Measurements from ENCODE around the gene PHLDB1. TPM values are rescaled to one million over a fixed set of nuclear protein-coding genes. Genes with fewer than 3 reads are reported as not detected.
A peak's percentile ranks its signal among the peaks of the same experiment; 100 is the strongest.
"Not testable (repeated sequence)": the region's sequence is repeated elsewhere in the genome, so short reads cannot be mapped to it uniquely, and the experiment has no call there.

Gene PHLDB1
- total RNA-seq, 1 donor from 2014 or later, result 70.3 TPM

DNA sequence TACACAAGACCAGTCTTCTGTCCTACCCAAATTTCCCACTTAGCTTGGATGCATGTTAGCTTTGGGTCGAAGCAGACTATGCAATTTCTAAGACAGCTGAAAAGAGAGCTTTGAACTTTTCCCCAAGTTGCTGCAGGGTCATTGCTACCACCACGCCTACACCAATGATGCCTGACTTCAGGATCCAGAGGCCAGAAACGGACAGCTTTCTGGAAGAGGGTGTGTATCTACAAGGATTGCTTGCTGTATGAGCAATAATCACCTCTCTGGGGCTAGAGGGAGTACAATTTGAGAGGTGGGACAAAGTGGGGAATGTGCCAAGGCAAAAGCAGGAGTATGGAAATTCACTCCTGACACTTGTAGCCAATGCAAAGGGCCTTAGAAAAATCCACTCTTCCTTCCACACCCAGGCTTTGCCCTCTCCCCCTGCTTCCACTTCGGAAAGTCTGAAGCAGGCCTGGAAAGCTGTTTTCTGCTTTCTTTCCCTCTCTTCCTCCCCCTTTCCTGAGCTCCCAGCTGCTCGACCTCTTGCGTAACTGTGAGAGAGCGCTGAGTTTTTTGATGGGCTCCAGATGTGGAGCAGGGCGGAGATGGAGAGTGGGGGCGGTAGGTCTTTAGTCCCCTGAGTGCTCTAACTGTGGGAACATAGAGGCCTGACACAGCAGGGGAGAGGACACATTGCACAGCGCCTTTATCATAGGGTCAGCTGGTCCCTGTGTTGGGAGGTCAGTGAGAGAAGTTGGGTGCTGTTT lies 2.1 kb upstream of the PHLDB1 start:
- DNase-seq (ENCODE audit: low spot score), result peak; percentile 99

DNA sequence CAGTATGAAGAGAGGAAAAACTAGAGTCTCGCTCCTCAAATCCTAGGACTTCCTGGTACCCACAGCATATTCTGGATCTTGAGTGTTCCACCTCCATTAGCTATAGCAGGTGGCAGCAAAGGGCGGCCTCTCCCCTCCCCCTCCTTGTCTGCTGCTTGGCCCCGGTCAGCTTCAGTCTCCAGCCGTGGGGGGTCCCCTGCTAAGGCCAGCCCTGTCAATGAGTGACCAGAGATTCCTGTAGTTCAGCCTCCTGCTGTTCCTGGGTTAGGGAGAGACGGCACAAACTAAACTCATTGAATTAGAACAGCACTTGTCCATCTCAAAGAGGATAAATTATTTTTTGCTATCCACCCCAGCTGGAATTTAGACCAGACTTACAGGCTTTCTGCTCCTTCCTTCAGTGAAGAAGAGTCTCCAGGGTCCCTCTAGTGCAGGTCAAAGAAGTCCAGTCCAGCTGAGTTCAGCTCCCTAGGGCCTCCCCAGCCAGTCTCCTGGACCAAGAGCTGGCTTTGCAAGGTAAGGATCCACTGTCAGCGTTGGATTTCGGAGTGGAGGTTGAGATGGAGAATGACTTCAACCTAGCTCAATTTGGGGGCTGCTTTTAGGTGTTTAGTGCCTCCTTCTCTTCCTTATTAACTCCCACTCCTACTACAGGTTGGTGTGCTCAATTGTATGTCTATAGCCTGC lies 1.1 kb upstream of the PHLDB1 start:
- peak; percentile 22 for DNase-seq (ENCODE audit: low spot score)

DNA sequence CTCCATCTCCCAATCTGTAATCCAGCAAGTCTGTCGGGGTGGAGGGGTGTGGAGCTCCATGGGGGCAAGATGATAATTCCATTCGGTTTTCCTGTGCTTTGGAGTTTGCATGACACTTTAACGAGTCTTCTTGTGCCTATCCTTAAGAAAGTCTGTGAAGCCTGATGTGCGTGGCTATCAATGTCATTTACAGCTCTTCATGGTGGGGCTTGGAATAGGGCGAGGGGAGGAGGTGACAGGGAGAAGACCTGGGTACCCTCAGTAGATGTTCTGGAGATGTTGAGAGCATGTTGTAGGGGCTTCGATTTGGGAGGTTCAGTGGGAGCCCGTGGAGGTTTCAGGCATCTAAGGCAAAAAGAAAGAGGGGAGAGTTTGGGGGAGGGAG lies 579 bp upstream of the PHLDB1 start:
- DNase-seq (ENCODE audit: low spot score), result no peak

DNA sequence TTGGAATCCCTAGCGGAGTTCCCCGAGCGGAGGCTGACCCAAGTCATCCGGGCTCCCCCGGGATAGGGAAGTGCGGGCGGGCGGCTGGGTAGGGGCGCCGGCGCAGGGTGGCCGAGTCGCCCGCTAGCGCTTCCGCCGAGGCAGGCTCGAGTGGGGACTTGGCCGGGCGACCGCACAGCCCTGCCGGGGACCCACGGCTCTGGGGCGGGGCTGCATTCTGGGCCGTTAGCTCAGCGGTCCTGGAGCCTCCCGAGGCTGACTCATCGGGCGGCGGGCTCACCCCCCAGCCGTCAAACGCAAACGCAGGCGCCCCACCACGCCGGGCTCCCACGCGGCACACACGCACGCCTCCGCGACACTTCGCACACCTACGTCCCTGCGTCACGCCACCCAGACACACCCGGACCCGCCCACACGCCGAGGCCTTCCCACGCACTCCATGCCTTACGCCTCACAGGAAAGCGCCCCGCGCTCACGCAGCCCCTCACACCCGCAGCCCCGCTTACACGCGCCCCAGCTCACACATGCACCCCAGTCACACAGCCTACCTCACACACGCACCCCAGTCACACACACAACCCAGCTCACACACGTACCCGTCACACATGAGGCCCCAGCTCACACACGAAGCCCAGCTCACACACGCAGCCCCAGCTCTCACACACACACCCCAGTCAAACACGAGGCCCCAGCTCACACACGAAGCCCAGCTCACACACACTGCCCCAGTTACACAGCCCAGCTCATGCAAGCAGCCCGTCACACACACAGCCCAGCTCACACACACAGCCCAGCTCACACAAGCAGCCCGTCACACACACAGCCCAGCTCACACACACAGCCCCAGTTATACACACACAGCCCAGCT lies 1.2 kb downstream of the PHLDB1 start:
- DNase-seq (ENCODE audit: low spot score), result peak; percentile 83

DNA sequence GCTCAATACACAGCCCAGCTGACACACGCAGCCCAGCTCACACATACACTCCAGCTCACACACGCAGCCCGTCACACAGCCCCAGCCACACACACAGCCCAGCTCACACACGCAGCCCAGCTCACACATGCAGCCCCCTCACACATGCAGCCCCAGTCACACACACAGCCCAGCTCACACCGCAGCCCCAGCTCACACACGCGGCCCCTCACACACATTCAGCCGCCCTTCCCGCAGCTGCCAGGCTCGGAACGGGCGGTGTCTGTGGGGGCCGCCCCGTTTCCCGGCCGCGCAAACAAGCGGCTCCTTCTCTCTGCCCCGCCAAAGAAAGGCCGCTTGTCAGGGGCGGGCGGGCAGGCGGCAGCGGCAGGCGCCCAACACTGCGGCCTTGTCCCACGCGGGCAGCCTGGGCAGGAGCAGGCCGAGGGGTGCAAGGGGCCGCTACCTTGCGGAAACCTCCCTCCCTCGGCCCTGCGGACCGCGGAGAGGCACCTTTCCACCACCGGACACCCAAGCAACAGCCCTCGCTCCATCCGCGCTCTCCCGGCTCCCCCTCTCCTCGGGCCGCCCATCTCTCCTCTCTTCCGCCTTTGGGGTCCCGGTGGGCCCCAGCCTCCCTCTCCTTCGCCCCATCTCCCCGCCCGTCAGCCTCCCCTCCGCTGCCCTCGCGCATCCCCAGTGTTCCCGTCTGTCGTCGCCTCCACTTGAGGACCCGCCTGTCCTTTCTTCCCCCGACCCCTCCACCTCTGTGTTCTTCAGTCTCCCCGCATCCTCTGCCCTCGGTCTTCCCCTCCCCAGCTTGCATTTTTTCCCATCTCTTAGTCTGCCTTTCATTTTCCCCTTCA lies 2.2 kb downstream of the PHLDB1 start:
- DNase-seq (ENCODE audit: low spot score), result peak; percentile 50

DNA sequence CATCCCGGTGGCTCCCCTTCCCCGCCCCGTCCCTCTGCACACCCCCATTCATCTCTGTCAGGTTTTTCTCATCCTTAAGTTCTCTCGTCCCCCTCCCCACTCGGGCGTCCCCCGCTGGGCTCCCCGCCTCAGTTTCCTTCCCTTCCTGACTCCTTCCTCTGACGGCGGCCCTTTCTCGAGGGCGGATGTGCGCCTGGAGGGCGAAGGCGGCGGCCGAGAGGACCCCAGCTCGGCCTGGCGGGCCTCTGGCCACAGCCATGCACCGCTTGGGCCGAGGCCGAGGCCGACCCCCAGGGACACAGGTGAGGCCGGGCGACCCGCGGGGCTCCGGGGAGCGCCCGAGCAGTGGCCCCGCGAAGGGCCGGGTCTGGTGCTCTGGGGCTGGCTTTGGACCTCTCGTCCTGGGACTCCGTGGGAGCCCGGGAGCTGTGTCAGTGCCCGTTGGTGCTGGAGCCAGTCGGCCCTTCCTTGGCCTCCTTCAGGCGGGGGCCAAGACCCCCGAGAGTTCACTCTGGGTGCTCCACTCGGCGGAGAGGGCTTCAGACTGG lies 2.9 kb downstream of the PHLDB1 start:
- no peak for DNase-seq (ENCODE audit: low spot score)

DNA sequence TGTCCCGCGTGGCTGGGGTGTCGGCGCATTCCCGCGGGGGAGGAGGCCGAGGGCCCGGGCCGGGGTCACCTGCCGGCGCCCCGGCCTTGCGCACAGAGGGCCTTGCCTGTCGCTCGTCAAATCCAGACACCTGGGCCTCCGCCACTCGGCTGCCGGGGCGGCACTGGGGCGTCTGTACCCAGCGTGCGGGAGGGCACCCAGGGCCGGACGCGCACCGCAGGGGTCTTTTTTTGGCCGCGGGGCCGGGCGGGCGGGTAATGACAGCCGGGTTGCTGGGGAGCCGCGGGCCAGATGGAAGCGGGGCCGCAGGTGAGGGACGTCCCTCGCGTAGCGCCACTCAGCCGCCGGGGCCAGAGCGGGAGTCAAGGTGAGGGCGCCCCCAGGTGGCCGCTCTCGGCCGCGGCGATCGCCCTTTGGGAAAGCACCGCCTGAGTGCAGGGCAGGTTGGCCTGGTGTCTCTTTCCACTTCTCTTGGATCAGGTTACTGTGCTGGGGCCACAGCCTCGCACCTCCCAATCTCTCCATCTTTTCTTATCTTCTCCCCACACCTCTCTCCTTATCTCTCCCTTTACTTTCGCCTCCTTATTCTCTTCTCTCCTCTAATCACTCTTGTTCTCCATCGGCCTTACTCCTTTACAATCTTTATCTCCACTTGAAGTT lies 3.5 kb downstream of the PHLDB1 start:
- DNase-seq (ENCODE audit: low spot score), result peak; percentile 60

DNA sequence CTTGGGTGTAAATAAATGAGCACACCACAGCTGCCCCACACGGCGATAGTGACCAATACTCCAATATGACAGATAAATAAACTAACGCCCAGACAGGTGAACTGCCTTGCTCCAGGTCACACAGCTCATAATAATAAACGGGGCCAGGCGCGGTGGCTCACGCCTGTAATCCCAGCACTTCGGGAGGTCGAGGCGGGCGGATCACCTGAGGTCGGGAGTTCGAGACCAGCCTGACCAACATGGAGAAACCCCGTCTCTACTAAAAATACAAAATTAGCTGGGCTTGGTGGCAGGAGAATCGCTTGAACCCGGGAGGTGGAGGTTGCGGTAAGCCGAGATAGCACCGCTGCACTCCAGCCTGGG lies 4.0 kb downstream of the PHLDB1 start:
- not testable (repeated sequence) for DNase-seq (ENCODE audit: low spot score)

DNA sequence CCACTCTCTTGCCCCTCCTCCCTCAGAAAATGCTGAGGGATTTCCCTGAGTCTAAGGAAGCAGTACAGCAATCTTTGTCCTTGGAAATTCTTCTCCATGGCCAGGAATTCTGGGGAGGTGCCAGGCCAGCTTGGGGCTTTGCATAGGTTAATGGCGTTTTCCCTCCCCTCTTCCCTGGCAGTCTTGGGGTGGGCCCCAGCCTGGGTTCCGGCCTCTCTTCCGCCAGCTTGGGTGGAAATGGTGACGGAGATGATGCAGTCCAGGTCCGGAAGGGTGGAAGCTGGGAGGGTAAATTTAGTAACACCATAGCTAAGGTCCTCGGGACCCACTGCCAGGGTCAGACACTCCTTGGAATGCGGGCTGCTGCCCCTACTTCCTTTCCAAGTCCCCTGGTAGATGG lies 5.0 kb downstream of the PHLDB1 start:
- DNase-seq (ENCODE audit: low spot score), result peak; percentile 75

DNA sequence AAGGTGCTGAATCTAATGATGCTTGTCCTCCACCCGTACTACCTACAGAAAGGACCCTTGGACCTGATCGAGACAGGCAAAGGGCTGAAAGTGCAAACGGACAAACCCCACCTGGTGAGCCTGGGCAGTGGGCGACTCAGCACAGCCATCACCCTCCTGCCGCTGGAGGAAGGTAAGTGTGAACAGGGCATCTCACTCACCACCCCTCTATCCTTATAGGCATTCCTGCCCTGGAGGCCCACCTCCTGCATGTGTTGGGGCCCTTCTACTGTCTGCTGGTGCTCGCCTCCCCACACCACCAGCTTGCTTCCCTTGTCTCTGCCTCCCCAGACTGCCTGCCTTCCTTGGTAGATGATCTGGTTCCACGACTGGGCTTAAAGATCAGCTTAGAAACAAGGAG lies 7.1 kb downstream of the PHLDB1 start:
- DNase-seq (ENCODE audit: low spot score), result no peak

DNA sequence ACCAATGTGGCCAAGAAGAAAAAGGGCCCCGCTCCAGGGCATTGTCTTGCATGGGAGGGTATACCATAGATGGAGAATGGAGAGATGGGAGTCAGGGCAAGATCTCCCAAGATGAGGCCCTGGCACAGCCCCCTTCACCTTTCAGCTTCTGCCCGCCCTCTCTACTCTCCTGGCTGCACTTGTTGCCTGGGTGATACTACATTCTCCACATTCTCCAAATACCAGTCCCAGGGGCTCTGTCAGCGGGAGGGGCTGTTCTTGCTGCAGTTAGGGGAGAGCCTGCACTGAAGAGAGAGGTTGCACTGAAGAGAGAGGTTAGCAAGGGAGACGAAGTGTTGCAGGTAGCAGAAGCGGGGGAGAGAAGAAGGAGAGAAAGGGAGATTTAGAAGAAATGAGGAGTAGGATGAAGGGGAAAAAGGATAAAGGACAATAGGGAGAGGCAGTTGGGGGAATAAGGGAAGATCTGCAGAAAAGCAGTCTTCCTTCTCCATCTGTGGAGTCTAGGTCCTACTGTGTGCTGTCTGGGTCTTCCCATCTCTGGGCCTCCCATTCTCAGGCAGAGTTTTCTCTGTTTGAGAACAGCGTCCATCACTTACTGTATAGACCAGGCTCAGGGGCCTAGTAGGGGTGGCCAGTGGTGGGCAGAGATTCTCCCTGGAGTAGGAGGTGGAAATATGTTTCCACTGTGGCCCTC lies 8.0 kb downstream of the PHLDB1 start:
- DNase-seq (ENCODE audit: low spot score), result peak; percentile 69

DNA sequence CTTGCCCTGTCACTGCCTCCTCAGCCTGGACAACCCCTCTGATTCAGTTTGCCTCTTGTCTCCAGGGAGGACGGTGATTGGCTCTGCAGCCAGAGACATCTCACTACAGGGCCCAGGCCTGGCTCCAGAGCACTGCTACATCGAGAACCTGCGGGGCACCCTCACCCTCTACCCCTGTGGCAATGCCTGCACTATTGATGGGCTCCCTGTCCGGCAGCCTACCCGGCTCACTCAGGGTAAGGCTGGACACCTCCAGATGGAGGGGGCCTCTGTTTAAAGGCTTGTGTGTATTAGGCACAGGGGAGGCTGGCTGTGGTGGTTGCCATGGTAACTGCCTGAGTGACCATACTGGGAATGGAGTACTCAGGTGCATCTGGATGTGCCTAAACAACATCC lies 8.6 kb downstream of the PHLDB1 start:
- no peak for DNase-seq (ENCODE audit: low spot score)

DNA sequence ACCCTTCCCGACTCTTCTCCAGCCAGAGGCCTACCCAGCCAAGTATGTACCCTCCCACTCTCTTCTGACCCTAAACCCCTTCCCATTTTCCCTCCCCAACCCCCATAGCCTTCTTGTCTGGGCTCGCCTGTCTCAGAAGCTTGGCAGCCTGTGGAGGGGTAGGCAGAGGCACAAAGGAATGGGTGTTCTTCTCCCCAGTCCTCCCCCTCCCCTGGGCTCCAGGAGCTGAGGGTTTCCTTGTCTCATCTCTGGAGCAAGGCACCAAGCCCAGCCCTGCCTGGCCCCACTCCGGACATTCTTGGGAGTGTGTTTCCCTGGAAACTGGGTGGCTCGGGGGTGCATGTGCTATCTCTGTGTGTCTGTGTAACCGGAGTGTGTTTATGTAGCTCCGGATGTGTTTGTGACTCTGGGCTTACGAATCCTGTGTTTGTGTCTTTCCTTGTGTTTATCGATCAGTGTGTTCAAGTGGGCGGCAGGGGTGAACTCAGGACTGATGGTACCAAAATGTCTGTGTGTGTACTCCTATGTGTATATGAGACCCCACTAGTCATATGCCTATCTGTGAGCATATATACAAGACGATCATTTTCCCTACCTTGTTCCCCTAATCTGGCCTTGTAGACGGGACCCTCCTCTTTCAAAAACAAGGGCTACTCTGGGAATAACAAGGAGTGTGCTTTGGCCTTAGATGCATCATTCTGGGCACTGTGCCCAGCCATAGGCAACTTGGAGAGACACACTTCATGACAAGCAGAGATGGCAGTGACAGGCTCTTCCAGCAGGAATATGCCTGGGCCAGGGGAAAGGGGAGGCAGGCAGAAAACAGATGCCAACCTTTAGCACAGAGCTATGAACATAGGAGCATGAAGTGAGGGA lies 10.9 kb downstream of the PHLDB1 start:
- DNase-seq (ENCODE audit: low spot score), result peak; percentile 96

DNA sequence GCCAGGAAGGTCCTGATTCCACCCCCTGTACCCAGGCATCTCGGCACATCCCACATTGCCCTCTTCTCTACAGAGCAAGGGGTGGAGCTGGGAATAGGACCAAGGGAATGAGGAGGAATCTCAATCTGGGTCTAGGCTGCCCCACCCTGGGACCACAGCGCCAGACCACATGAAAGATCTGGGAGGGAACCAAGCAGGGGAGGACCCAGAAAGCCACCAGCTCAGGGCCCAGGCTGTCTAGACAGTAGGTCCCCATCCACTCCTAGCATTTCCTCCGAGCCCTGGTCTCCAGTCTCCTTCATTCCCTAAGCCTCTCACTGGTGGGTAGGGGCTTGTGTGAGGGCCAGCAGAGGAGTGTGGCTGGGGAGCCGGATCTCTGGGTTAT lies 11.6 kb downstream of the PHLDB1 start:
- DNase-seq (ENCODE audit: low spot score), result peak; percentile 94

DNA sequence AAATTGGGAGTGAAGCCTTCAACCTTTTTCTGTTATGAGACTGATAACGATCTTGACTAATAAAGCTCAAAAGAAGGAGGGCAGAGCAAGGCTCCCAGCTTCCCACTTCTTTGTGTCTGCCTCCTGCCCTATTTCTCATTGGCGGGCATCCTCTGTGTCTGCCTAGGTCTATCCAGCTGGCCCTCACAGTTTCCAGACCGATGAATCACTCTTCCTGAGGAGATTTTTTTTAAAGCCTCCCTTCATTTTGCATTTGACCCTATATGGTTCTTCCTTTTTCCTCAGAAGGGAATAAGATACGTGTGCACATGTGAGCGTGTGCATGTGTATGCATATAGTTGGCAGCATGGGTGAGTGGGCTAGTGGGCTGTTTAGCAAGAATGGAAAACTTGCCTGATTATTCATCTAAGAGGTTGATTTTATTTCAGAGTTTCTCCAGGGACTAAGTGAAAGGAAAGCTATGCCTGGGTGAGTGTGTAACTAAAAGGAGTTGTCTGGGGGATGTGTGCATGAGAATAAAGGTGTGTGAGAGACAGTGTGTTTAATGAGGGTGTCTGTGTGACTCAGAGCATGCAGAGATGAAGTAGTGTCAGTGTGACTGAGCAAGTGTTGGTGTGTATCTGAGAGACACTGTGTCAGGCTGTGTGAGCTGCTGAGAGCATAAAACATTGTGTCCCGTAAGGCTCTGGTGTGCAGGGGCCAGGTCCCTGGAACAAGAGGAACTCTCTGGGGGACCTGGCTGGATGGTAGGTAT lies 12.2 kb downstream of the PHLDB1 start:
- peak; percentile 96 for DNase-seq (ENCODE audit: low spot score)

DNA sequence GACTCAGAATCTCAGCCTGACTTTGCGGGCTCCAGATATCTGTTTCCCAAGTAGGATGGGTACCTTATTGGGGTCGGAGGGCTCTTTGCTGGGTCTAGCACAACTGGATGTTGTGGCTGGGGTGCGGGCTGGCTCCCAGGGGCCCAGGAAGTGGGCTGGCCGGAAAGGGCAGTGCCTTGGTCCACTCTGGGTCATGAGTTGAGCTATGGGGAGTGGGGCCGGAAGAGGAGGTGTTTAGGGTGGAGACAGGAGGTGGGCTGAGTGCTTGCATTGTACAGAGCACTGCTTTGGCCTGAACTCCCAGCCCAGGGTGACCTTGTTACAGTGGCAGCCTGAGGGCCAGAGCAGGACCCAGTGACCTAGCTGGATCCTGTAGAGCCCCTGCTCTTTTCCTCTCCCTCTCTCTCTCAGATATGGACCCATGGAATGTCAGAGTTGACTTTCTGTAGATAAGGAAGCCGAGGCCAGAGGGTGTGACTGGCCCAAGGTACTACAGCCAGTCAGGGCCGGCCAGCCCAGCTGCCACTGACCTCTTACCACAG lies 13.2 kb downstream of the PHLDB1 start:
- no peak for DNase-seq (ENCODE audit: low spot score)

DNA sequence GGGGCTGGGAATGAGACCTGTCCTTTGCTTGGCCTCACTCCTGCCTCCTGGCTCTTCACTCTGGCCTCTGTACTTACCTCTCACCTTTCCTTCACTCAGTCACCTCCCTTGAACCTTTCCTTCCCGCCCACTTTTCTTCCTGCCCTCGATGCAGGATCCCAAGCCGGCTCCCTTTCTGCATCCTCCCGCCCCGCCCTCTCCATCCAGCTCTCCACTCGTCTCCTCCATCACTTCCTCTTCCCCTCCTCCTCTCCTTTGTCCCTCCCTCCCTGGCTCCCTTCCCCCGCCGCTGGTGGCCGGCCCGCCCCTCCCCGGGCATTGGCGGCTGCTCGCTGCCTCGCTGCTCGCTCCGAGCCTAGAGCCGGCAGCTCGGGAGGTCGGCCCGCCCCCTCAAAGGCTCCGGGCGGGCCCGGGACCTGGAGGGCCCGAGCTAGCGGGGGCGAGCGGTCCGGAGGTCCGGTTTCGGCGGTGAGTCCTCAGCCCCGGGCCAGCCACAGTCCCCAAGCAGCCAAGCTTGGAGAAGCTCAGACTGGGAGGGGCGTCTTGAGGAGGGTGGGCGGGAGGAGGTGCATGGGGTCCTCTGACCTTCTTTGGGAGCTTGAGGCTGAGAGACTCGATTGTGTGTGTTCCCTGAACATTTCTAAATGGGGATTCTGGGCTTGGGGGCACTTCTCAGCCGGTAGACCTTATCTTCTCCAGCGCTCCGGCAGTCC lies 13.8 kb downstream of the PHLDB1 start:
- DNase-seq (ENCODE audit: low spot score), result peak; percentile 95
